Fibroblast of peridontal ligament (primary cell): ENCODE results near the gene LAT.

Experiments used
- DNase-seq: peaks from one replicate; pipeline ENCODE4 v3.0.0-alpha.2; 2010; ENCODE audit errors: extremely low read depth

LAT gene

GRCh38 chr16:29007730-29008593 lies 23.1 kb downstream of the LAT start:
- DNase-seq: peak; percentile 8

GRCh38 chr16:29009050-29009837 lies 24.4 kb downstream of the LAT start:
- no peak for DNase-seq

GRCh38 chr16:29009838-29010166 lies 24.9 kb downstream of the LAT start:
- no peak for DNase-seq

- no peak for DNase-seq
These were observed 26.3 kb downstream of the LAT start for GRCh38 chr16:29011112-29011511.

- DNase-seq: no peak
These were observed 27.0 kb downstream of the LAT start for GRCh38 chr16:29011851-29012250.

- DNase-seq: no peak
These were observed 28.2 kb downstream of the LAT start for GRCh38 chr16:29012913-29013553.

- DNase-seq: no peak
These were observed 29.8 kb downstream of the LAT start for GRCh38 chr16:29014561-29015069.

- DNase-seq: no peak
These were observed 37.3 kb downstream of the LAT start for GRCh38 chr16:29022196-29022595.

- DNase-seq: no peak
These were observed 38.7 kb downstream of the LAT start for GRCh38 chr16:29023279-29024277.

GRCh38 chr16:29024278-29024677 lies 39.4 kb downstream of the LAT start:
- DNase-seq: no peak

- DNase-seq: no peak
These were observed 40.4 kb downstream of the LAT start for GRCh38 chr16:29025218-29025617.

- DNase-seq: no peak
These were observed 40.9 kb downstream of the LAT start for GRCh38 chr16:29025735-29026134.

- no peak for DNase-seq
These were observed 43.8 kb downstream of the LAT start for GRCh38 chr16:29028457-29029167.

- peak; percentile 78 for DNase-seq
These were observed 44.5 kb downstream of the LAT start for GRCh38 chr16:29029168-29029994.

GRCh38 chr16:29030086-29030840 lies 45.4 kb downstream of the LAT start:
- DNase-seq: no peak
